Uterus (tissue), 4 donors: Measurements from ENCODE around the gene RRP1B. TPM values are rescaled to one million over a fixed set of nuclear protein-coding genes. Genes with fewer than 3 reads are reported as not detected.
A peak's percentile ranks its signal among the peaks of the same experiment; 100 is the strongest.

Experiments
- DNase-seq, 2 donors: peaks; one replicate each; pipeline ENCODE4 v3.0.0-alpha.2; 2019 to 2020
- H3K27ac ChIP-seq, 2 donors: fragments of 200-600 bp; sonication (generic); 1 replicate in 1 of 2; 2 replicates in 1 of 2; pipeline ENCODE4 v1.5.1; 2016 to 2018
- H3K27me3 ChIP-seq, 2 donors: fragments of 200-600 bp; sonication (generic); one replicate each; pipeline ENCODE4 v1.5.1; 2018 to 2019; ENCODE audit warnings: control low read depth in 1 of 2
- H3K36me3 ChIP-seq, 2 donors: fragments of 200-600 bp; sonication (generic); one replicate each; pipeline ENCODE4 v1.5.1; 2019; ENCODE audit warnings: control low read depth in 1 of 2
- H3K4me1 ChIP-seq, 2 donors: fragments of 200-600 bp; sonication (generic); one replicate each; pipeline ENCODE4 v1.5.1; 2018 to 2019; ENCODE audit warnings: control low read depth in 1 of 2
- H3K4me3 ChIP-seq, 2 donors: fragments of 200-600 bp; sonication (generic); 1 replicate in 1 of 2; 2 replicates in 1 of 2; pipeline ENCODE4 v1.5.1; 2018 to 2019; ENCODE audit warnings: mild to moderate bottlenecking in 1 of 2
- H3K9me3 ChIP-seq, 2 donors: fragments of 200-600 bp; sonication (generic); one replicate each; pipeline ENCODE4 v1.5.1; 2019; ENCODE audit warnings: control low read depth in 1 of 2
- CTCF ChIP-seq, 4 experiments: fragments of 200-600 bp in 2 of 4; fragments of 450-650 bp in 2 of 4; sonication (generic) in 2 of 4; IDR thresholded peaks; one replicate each; pipeline ENCODE4 v1.5.1; 2016 to 2019; ENCODE audit warnings: antibody characterized with exemption in 4 of 4, mild to moderate bottlenecking in 2 of 4, moderate library complexity in 1 of 4
- POLR2A ChIP-seq, 2 donors: fragments of 450-650 bp; IDR thresholded peaks; one replicate each; pipeline ENCODE4 v1.6.1; 2016; ENCODE audit warnings: antibody characterized with exemption in 2 of 2, mild to moderate bottlenecking in 1 of 2, moderate library complexity in 1 of 2
- intact Hi-C: fragments of 100-400 bp; cut with DNase I; formaldehyde crosslinking; loops from one replicate; pipeline ENCODE4 v1.15.1; 2023; ENCODE audit warnings: low total_unique reads
- total RNA-seq, 4 donors: library from RNA; depleted of rRNA in 3 of 4; stranded (reverse); fragments of >200 nt in 3 of 4; gene quantifications; one replicate each; pipeline versions ENCODE4 v1.1.0 to v1.2.4, GENCODE V29; 2014 to 2023
- donor health status: DM: yes; HTN: yes; CAD: no.

RRP1B gene
- total RNA-seq, 4 donors from 2014 or later, result 9.7 to 28.1 (median 19.3) TPM

- Histone ChIP-seq H3K4me3 (no peak overlapping the region), H3K9me3 (no peaks in the 10 kb centered on the region)
Observed at GRCh38 chr21:43654806-43655489, 4.4 kb upstream of the RRP1B start.

GRCh38 chr21:43657355-43658087 lies 1.8 kb upstream of the RRP1B start:
- intact Hi-C loops, result no loop called here
- no peak for DNase-seq
- Histone ChIP-seq H3K27ac (no peak overlapping the region), H3K36me3 (no peaks in the 10 kb centered on the region), H3K4me3 (no peak overlapping the region), H3K4me1 (no peaks in the 10 kb centered on the region), H3K27me3 (no peaks in the 10 kb centered on the region), H3K9me3 (no peaks in the 10 kb centered on the region)
- TF ChIP-seq POLR2A (IDR thresholded peaks at IDR 0.05) (no peak), CTCF (IDR thresholded peaks at IDR 0.05) (no peak)

More at GRCh38 chr21:43654806-43655489, 4.4 kb upstream of the RRP1B start:
- H3K36me3 ChIP-seq, result no peaks in the 10 kb centered on the region
- H3K4me1 ChIP-seq, result no peaks in the 10 kb centered on the region
- DNase-seq, result no peak
- intact Hi-C loops, result no loop called here
- H3K27me3 ChIP-seq, result no peaks in the 10 kb centered on the region
- no peak overlapping the region for H3K27ac ChIP-seq
- TF ChIP-seq CTCF (IDR thresholded peaks at IDR 0.05), result no peak
- TF ChIP-seq POLR2A (IDR thresholded peaks at IDR 0.05), result no peak

GRCh38 chr21:43658088-43658741 lies 1.1 kb upstream of the RRP1B start:
- Histone ChIP-seq H3K36me3 (no peaks in the 10 kb centered on the region), H3K4me3 (no peak overlapping the region), H3K4me1 (no peaks in the 10 kb centered on the region), H3K27me3 (no peaks in the 10 kb centered on the region), H3K27ac (no peak overlapping the region), H3K9me3 (no peaks in the 10 kb centered on the region)
- intact Hi-C loops, result no loop called here
- no peak for DNase-seq
- TF ChIP-seq POLR2A (IDR thresholded peaks at IDR 0.05) (no peak), CTCF (IDR thresholded peaks at IDR 0.05) (no peak)

- peak in 1 of 2 donors; percentile 25 for DNase-seq
- intact Hi-C loops, result no loop called here
- peak overlapping the region; percentile 71 to 96 for H3K4me3 ChIP-seq
- H3K4me1 ChIP-seq, result no peaks in the 10 kb centered on the region
- no peaks in the 10 kb centered on the region for H3K36me3 ChIP-seq
- TF ChIP-seq POLR2A (IDR thresholded peaks at IDR 0.05) (no peak), CTCF (IDR thresholded peaks at IDR 0.05) (no peak)
- H3K9me3 ChIP-seq, result no peaks in the 10 kb centered on the region
- peak overlapping the region; percentile 71 to 86 for H3K27ac ChIP-seq
- no peaks in the 10 kb centered on the region for H3K27me3 ChIP-seq
Observed at GRCh38 chr21:43658769-43659135, 608 bp upstream of the RRP1B start.

- intact Hi-C loops, result no loop called here
- no peaks in the 10 kb centered on the region for H3K4me1 ChIP-seq
Observed at GRCh38 chr21:43662286-43662685, 2.9 kb downstream of the RRP1B start.

More at GRCh38 chr21:43662286-43662685, 2.9 kb downstream of the RRP1B start:
- Histone ChIP-seq H3K36me3 (no peaks in the 10 kb centered on the region), H3K27me3 (no peaks in the 10 kb centered on the region), H3K9me3 (no peaks in the 10 kb centered on the region), H3K27ac (no peak overlapping the region), H3K4me3 (no peak overlapping the region)
- DNase-seq, result no peak
- no peak for TF ChIP-seq CTCF (IDR thresholded peaks at IDR 0.05)
- TF ChIP-seq POLR2A (IDR thresholded peaks at IDR 0.05), result no peak
